GM18507 (cell line): Measurements from ENCODE around the gene WDPCP.
"Not testable (repeated sequence)": the region's sequence is repeated elsewhere in the genome, so short reads cannot be mapped to it uniquely, and the experiment has no call there.

ENCODE experiments used
- DNase-seq: peaks from one replicate; pipeline ENCODE4 v3.0.0; 2011; ENCODE audit warnings: low read depth; ENCODE audit not compliant: insufficient read length; ENCODE audit errors: extremely low spot score
- FAIRE-seq: peaks from 2 replicates; lab custom pipeline; 2011; peaks lifted over from hg19 to GRCh38; lab: Jason Lieb, UNC

Gene WDPCP

GRCh38 chr2:63403820-63404219 is 184.5 kb downstream of the WDPCP start:
- FAIRE-seq (no peak), DNase-seq (no peak)

- not testable (repeated sequence) for DNase-seq, FAIRE-seq
Measured at GRCh38 chr2:63402889-63403288, 185.4 kb downstream of the WDPCP start.

GRCh38 chr2:63399156-63399555 is 189.1 kb downstream of the WDPCP start:
- FAIRE-seq = no peak
- DNase-seq = no peak

DNA sequence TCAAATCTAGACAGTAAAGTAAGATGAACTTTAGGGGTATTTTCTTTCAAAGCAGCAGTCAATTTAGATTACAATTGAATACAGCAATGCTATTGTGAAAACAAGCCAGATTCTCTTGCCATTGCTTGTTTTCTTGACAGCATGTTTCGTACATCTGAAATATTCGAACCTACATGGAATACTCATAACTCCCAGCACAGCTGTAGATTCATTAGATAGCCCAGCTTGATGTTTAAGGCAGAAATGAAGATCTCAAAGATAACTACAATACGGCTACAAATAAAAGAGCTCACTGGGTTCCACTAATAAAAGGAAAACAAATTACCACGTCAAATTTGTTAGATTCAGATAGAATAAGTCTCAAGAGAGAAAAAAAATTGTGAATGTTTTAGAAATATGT is 208.8 kb downstream of the WDPCP start:
- DNase-seq = no peak
- no peak for FAIRE-seq

DNA sequence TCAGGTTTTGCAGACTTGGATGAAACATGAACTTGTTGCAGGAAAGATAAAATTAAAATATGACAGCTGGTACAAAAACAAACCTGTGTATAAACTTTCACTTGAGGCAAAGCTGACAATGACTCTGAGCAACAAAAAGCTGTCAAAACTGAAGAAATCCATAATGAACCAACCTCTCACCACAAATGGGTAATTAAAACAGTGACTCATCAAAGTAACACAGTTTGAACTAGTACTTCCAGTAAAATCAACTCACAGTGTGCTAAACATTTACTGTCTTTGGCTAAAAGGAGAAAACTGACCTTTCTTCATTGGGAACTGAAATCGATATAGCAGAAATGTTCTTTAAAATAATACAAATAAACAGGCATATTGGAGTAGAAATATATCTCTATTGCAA is 209.7 kb downstream of the WDPCP start:
- DNase-seq = no peak
- FAIRE-seq = no peak

GRCh38 chr2:63374341-63374740 is 213.9 kb downstream of the WDPCP start:
- no peak for FAIRE-seq

DNA sequence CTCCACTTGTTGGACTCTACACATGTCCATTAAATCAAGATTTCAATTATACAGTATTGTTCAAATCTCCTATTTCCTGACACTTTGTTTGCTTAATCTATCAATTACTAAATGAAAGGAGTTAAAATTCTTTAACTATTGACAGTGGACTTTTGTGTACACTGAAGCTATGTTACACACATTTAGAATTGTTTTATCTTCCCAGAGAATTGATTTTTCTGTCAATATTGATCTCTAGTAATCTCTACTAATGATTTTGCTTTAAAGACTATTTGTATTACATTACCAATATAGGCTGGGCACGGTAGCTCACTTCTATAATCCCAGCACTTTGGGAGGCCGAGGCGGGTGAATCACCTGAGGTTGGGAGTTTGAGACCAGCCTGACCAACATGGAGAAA is 215.7 kb downstream of the WDPCP start:
- no peak for DNase-seq
- FAIRE-seq = no peak

More at GRCh38 chr2:63374341-63374740, 213.9 kb downstream of the WDPCP start:
- DNase-seq = no peak

- DNase-seq (no peak), FAIRE-seq (no peak)
Measured at GRCh38 chr2:63369146-63369545, 219.1 kb downstream of the WDPCP start.

- FAIRE-seq (no peak), DNase-seq (no peak)
Measured at GRCh38 chr2:63364866-63365265, 223.4 kb downstream of the WDPCP start.

DNA sequence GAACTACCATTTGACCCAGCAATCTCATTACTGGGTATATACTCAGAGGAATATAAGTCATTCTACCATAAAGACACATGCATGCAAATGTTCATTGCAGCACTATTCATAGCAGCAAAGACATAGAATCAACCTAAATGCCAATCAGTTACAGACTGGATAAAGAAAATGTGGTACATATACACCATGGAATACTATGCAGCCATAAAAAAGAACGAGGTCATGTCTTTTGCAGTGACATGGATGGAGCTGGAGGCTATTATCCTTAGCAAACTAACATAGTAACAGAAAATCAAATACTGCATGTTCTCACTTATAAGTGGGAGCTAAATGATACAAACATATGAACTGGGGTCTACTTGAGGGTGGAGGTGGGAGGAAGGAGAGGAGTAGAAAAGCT is 230.6 kb downstream of the WDPCP start:
- not testable (repeated sequence) for FAIRE-seq, DNase-seq

DNA sequence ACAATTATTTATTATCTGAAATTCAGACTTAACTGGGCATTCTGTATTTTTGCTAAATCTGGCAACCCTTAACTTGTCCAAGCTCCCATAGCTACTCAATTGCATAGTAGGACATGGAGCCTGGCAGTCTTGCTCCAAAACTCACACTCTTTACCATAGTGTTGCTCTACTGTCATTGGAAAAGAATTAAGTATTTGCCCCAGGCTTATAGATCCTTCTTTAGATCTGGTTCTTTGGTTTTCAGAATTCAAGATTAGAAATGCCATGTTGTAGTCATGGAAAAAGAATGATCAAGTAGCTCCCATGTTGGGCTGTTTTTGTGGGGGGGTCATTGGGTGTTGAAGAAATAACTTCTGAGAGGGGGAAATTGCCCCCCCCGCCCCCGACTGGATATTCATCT is 240.9 kb downstream of the WDPCP start:
- FAIRE-seq (no peak), DNase-seq (no peak)

DNA sequence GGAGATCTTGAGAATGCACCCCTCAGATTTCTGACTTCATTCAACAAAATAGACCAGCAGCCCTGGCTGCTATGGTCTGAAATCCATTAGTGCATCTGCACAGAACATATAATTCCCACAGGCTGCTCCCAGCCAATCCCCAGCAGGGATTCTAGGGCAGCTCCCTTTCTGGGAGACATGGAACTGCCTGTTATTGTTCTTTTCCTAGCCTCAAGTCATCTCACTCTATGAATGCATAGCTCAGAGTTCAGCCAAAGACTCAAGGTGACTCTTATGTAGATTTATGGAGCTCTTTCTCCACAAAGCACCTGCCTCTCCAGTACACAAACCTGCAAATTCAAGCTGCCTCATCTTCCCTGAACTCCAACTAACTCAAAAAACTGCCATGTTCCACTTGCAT is 241.9 kb downstream of the WDPCP start:
- DNase-seq (no peak), FAIRE-seq (no peak)

DNA sequence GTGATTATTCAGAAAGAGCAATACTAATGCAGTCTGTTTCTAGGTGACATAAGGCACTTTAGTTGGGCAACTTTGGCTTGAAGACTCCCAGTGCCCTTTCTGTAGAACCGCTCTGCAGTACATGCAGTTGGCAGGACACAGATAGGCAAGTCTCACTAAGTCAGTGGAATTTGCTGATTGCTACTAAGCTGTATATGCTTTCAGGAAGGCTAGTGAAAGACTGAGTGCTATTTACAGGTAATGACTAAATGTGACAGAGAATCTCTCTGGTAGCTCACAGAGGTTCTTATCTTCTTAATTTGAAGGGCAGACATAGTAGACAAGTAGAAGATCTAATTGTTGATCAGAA is 243.0 kb downstream of the WDPCP start:
- FAIRE-seq (no peak), DNase-seq (no peak)

DNA sequence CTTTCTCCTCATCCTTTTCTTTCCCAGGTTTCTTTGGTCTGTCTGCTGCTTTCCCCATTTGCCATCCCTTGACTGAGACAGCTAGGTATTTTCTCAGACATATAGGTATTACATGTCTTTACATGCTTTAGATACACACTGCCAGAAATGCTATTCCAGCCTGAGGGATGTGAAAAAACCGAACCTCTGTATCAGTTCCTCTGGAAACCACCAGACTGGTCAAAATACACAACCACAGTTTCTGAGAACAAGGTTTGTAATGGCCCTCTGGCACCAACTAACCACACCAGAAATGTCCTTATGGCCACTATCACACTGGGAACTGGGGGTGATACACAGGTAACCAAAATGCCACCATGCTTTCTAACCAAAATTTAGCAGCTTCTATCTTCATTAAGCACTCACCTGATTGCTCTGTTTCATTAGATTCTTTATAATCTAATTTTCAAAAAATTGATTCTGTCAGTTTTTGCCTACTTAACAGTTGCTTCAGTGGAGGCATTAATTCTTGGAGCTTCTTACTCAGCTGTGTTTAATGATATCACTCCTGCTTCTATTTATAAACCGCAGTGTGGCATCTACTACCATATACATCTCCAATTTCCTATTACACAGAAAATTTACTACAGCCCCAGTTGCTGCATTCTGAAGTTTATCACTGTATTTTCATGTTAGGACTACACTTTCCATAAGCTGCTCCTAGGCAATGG is 243.5 kb downstream of the WDPCP start:
- FAIRE-seq (no peak), DNase-seq (no peak)

DNA sequence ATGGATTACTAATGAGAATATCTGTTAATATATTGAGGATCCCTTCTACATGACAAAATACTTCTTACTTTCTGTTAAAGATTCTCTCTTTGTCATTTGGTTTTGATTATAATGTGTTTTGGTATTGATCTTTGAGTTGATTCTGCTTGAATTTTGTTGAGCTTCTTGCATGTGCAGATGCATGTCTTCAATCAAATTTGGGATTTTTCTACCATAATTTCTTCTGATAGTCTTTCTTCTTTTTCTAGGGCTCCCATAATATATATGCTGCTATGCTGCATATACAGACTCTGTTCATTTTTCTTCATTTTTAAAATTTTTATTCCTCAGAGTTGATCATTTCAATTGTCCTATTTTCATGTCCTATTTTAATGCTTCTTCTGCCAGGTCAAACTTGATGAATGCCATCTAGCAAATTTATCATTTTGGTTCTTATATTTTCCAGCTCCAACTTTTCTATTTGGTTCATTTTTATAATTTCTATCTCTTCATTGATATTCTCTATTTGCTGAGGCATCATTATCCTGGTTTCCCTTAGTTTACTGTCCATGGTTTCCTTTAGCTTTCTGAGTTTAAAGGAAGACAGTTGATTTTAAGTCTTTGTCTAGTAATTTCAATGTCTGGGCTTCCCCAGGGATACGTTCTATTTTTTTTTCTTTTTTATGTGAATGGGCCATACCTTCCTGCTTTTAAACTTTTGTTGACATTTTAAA is 244.7 kb downstream of the WDPCP start:
- DNase-seq = no peak
- no peak for FAIRE-seq

- DNase-seq (no peak), FAIRE-seq (no peak)
Measured at GRCh38 chr2:63340443-63340842, 247.8 kb downstream of the WDPCP start.

- DNase-seq (no peak), FAIRE-seq (no peak)
Measured at GRCh38 chr2:63334910-63335309, 253.4 kb downstream of the WDPCP start.

- FAIRE-seq (no peak), DNase-seq (no peak)
Measured at GRCh38 chr2:63326473-63326872, 261.8 kb downstream of the WDPCP start.

DNA sequence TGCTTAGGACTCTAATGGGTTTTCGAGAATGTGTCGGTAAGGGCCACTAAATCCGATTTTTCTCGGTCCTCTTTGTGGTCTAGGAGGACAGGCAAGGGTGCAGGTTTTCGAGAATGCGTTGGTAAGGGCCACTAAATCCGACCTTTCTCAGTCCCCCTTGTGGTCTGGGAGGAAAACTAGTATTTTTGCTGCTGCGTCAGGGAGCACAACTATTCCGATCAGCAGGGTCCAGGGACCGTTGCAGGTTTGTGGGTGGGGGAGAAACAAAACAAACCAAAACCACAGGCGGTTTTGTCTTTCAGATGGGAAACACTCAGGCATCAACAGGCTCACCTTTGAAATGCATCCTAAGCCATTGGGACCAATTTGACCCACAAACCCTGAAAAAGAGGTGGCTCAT is 264.6 kb downstream of the WDPCP start:
- DNase-seq, FAIRE-seq: not testable (repeated sequence)

DNA sequence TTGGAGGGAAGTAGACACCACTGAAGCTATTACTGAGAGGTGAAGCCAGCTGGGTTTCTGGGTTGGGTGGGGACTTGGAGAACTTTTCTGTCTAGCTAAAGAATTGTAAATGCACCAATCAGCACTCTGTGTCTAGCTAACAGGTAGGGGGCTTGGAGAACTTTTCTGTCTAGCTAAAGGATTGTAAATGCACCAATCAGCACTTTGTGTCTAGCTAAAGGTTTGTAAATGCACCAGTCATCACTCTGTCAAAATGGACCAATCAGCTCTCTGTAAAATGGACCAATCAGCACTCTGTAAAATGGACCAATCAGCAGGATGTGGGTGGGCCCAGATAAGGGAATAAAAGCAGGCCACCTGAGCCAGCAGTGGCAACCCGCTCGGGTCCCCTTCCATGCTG is 266.3 kb downstream of the WDPCP start:
- not testable (repeated sequence) for DNase-seq, FAIRE-seq

GRCh38 chr2:63320669-63321068 is 267.6 kb downstream of the WDPCP start:
- FAIRE-seq = no peak

More at GRCh38 chr2:63320669-63321068, 267.6 kb downstream of the WDPCP start:
- DNase-seq = no peak
